Endothelial cell of umbilical vein (primary cell): Measurements from ENCODE around the gene DNAAF2. TPM values are rescaled to one million over a fixed set of nuclear protein-coding genes. Genes with fewer than 3 reads are reported as not detected.

Experiments used
- Bru-seq: library from RNA; stranded (reverse); fragments of 400-500 nt; gene quantifications from one replicate; lab custom pipeline; 2021; lab: Mats Ljungman, UMichigan
- BruChase-seq, 2 experiments: library from RNA; stranded (reverse); fragments of 400-500 nt; gene quantifications; one replicate each; lab custom pipeline; 2021; lab: Mats Ljungman, UMichigan
- BruUV-seq: library from RNA; stranded (reverse); fragments of 400-500 nt; replicated peaks from 2 replicates; lab custom pipeline; 2021; lab: Mats Ljungman, UMichigan
- CTCF ChIA-PET: fragments of 300-600, 350-600 bp; sonication (Branson Sonifier 250); formaldehyde crosslinking; loops from one replicate; lab custom pipeline; 2021; ENCODE audit warnings: antibody characterized with exemption, inconsistent platforms; lab: Charles Lee
- POLR2A ChIA-PET: fragments of 300-600, 350-600 bp; sonication (Branson Sonifier 250); formaldehyde crosslinking; loops from one replicate; lab custom pipeline; 2021; ENCODE audit warnings: antibody characterized with exemption, inconsistent platforms; lab: Charles Lee
- DNase-seq: peaks from one replicate; pipeline ENCODE4 v3.0.0-alpha.2; 2011; ENCODE audit warnings: low read depth, low spot score
- FAIRE-seq: peaks from 2 replicates; lab custom pipeline; 2011; peaks lifted over from hg19 to GRCh38; lab: Jason Lieb, UNC
- H2AFZ ChIP-seq: 2 replicates; pipeline ENCODE4 v1.6.0; 2012; ENCODE audit warnings: low read depth, low read length, control low read depth, inconsistent platforms
- H3K27ac ChIP-seq: 2 replicates; pipeline ENCODE4 v1.5.1; 2011; ENCODE audit warnings: low read depth, mild to moderate bottlenecking, control low read depth, low read length, moderate library complexity; ENCODE audit not compliant: insufficient read depth
- H3K27me3 ChIP-seq, 2 experiments: 2 replicates each; pipeline versions ENCODE4 v1.6.0 to v1.6.1; 2011; ENCODE audit warnings: low read length in 2 of 2, mixed read lengths in 1 of 2; ENCODE audit not compliant: control insufficient read depth in 2 of 2, insufficient read depth in 2 of 2
- H3K36me3 ChIP-seq, 2 experiments: 2 replicates in 1 of 2; 3 replicates in 1 of 2; pipeline ENCODE4 v1.5.1; 2011; ENCODE audit warnings: low read length in 2 of 2, mild to moderate bottlenecking in 1 of 2, moderate library complexity in 1 of 2; ENCODE audit not compliant: control insufficient read depth in 2 of 2, insufficient read depth in 2 of 2; ENCODE audit errors: extremely low read depth in 1 of 2
- H3K4me1 ChIP-seq: 3 replicates; pipeline ENCODE4 v1.5.1; 2011; ENCODE audit warnings: mild to moderate bottlenecking, low read length; ENCODE audit not compliant: control insufficient read depth, insufficient read depth; ENCODE audit errors: extremely low read depth
- H3K4me2 ChIP-seq: 2 replicates; pipeline ENCODE4 v1.6.1; 2011; ENCODE audit warnings: low read length, control low read depth, mixed read lengths; ENCODE audit not compliant: insufficient read depth
- H3K4me3 ChIP-seq, 3 experiments: fragments of 200-600 bp in 1 of 3; sonication (generic), shearing (Covaris generic) in 1 of 3; replicated peaks in 1 of 3; 2 replicates each; pipeline ENCODE4 v1.5.1; 2011 to 2016; ENCODE audit warnings: control low read depth in 3 of 3, low read length in 3 of 3, mild to moderate bottlenecking in 2 of 3, inconsistent platforms in 1 of 3, low read depth in 1 of 3, moderate library complexity in 1 of 3; ENCODE audit not compliant: insufficient read depth in 1 of 3
- H3K79me2 ChIP-seq: 2 replicates; pipeline ENCODE4 v1.6.0; 2012; ENCODE audit warnings: low read length, inconsistent platforms; ENCODE audit not compliant: control insufficient read depth, insufficient read depth
- H3K9ac ChIP-seq: replicated peaks from 2 replicates; pipeline ENCODE3; 2011; ENCODE audit warnings: low read length, control low read depth; ENCODE audit not compliant: insufficient read depth; ENCODE audit errors: extremely low read depth
- H3K9me1 ChIP-seq: replicated peaks from 3 replicates; pipeline ENCODE4 v1.6.0; 2011; ENCODE audit warnings: mild to moderate bottlenecking, low read length; ENCODE audit not compliant: control insufficient read depth, insufficient read depth; ENCODE audit errors: extremely low read depth
- H3K9me3 ChIP-seq: replicated peaks from 2 replicates; pipeline ENCODE4 v1.5.1; 2012; ENCODE audit warnings: low read length, inconsistent platforms; ENCODE audit not compliant: control insufficient read depth, insufficient read depth
- H4K20me1 ChIP-seq: replicated peaks from 2 replicates; pipeline ENCODE3; 2011; ENCODE audit warnings: mild to moderate bottlenecking, low read length; ENCODE audit not compliant: control insufficient read depth, insufficient read depth; ENCODE audit errors: extremely low read depth
- EZH2 ChIP-seq: IDR thresholded peaks from 2 replicates; pipeline ENCODE4 v1.6.1; 2012; ENCODE audit warnings: borderline replicate concordance, low read depth, mild to moderate bottlenecking, moderate library complexity, low read length, inconsistent platforms; ENCODE audit not compliant: severe bottlenecking
- GATA2 ChIP-seq: IDR thresholded peaks from 2 replicates; pipeline ENCODE4 v1.7.0; 2011; ENCODE audit warnings: low read depth, mild to moderate bottlenecking, moderate library complexity, mixed read lengths, low read length; ENCODE audit not compliant: insufficient read length, insufficient read depth
- JUN ChIP-seq: IDR thresholded peaks from 2 replicates; pipeline ENCODE4 v1.6.1; 2011; ENCODE audit warnings: borderline replicate concordance, low read depth; ENCODE audit not compliant: insufficient read length, insufficient read depth
- MYC ChIP-seq: IDR thresholded peaks from one replicate; pipeline ENCODE4 v1.6.1; 2011; ENCODE audit warnings: mild to moderate bottlenecking, low read depth, low read length
- POLR2A ChIP-seq: IDR thresholded peaks from 2 replicates; pipeline ENCODE4 v1.6.1; 2012; ENCODE audit warnings: low read depth, mild to moderate bottlenecking, control low read depth, low read length
- POLR2AphosphoS5 ChIP-seq: IDR thresholded peaks from 2 replicates; pipeline ENCODE4 v1.6.1; 2012; ENCODE audit warnings: low read depth, mild to moderate bottlenecking, control low read depth, low read length, moderate library complexity; ENCODE audit not compliant: insufficient read depth
- dilution Hi-C: fragments of 300-500 bp; cut with MboI; formaldehyde crosslinking; loops from one replicate; pipeline ENCODE4 v1.15.0; 2019; ENCODE audit warnings: low sequenced_read_pairs; ENCODE audit not compliant: extremely low pct_ligation_motif_present
- intact Hi-C: fragments of 100-400 bp; cut with micrococcal nuclease; formaldehyde crosslinking; loops from one replicate; pipeline ENCODE4 v1.10.0; 2022
- long read RNA-seq: library from polyadenylated mRNA; stranded (forward); transcript quantifications from one replicate; pipeline ENCODE4 v2.0.0, GENCODE V29; 2021
- polyA minus RNA-seq, 3 experiments: library from RNA; depleted of rRNA, polyadenylated mRNA; stranded (reverse); fragments of >200 nt; gene quantifications; 1 replicate in 1 of 3; 2 replicates in 2 of 3; pipeline ENCODE4 v1.2.3, GENCODE V29; 2011
- polyA plus RNA-seq, 4 experiments: library from polyadenylated mRNA; depleted of rRNA in 3 of 4; stranded (reverse) in 3 of 4; unstranded in 1 of 4; fragments of >200 nt; gene quantifications; 2 replicates each; pipeline versions ENCODE4 v1.2.1 to v1.2.3, GENCODE V29; 2011 to 2012; ENCODE audit warnings: missing spikeins in 1 of 4
- total RNA-seq: library from RNA; stranded (reverse); gene quantifications from 2 replicates; pipeline ENCODE4 v1.2.3, GENCODE V29; 2021
- TF ChIP-seq, protein P1 (sequence below), 2 donors: IDR thresholded peaks; 1 replicate in 1 of 2; 2 replicates in 1 of 2; pipeline ENCODE4 v1.5.1; 2011; ENCODE audit warnings: low read length in 2 of 2, mild to moderate bottlenecking in 2 of 2, moderate library complexity in 2 of 2, control low read depth in 1 of 2, inconsistent platforms in 1 of 2, low read depth in 1 of 2; ENCODE audit not compliant: insufficient read depth in 1 of 2; ENCODE audit errors: extremely low read depth in 1 of 2

Gene DNAAF2, protein sequence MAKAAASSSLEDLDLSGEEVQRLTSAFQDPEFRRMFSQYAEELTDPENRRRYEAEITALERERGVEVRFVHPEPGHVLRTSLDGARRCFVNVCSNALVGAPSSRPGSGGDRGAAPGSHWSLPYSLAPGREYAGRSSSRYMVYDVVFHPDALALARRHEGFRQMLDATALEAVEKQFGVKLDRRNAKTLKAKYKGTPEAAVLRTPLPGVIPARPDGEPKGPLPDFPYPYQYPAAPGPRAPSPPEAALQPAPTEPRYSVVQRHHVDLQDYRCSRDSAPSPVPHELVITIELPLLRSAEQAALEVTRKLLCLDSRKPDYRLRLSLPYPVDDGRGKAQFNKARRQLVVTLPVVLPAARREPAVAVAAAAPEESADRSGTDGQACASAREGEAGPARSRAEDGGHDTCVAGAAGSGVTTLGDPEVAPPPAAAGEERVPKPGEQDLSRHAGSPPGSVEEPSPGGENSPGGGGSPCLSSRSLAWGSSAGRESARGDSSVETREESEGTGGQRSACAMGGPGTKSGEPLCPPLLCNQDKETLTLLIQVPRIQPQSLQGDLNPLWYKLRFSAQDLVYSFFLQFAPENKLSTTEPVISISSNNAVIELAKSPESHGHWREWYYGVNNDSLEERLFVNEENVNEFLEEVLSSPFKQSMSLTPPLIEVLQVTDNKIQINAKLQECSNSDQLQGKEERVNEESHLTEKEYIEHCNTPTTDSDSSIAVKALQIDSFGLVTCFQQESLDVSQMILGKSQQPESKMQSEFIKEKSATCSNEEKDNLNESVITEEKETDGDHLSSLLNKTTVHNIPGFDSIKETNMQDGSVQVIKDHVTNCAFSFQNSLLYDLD
- total RNA-seq (5.7 and 6.4 TPM in 2 replicates), polyA plus RNA-seq (3.0 and 3.1 TPM in 2 replicates), polyA minus RNA-seq (1.2 and 1.5 TPM in 2 replicates), Bru-seq, nascent RNA (percentile 62 among the genes with signal in this experiment), BruChase-seq, experiment 1, labeled RNA remaining after a 6-hour chase (percentile 58 among the genes with signal in this experiment), BruChase-seq, experiment 2, labeled RNA remaining after a 2-hour chase (percentile 77 among the genes with signal in this experiment)
- polyA plus RNA-seq (2011; cell fraction: cytosol; rRNA removed) = 4.5 and 4.9 TPM in 2 replicates
- 2.0 and 2.4 TPM in 2 replicates for polyA plus RNA-seq (2011; cell fraction: nucleus; rRNA removed)
- 4.1 and 5.4 TPM in 2 replicates for polyA plus RNA-seq (2012)
- polyA minus RNA-seq (2011; cell fraction: cytosol; rRNA and poly(A)+ RNA removed) = 5.4 TPM
- polyA minus RNA-seq (2011; cell fraction: nucleus; rRNA and poly(A)+ RNA removed) = 1.2 and 3.5 TPM in 2 replicates
- long read RNA-seq, transcript DNAAF2-202 (2 exons, 2,819 nt) = minor isoform, 21 of 79 reads
- long read RNA-seq, transcript DNAAF2-201 (3 exons, 2,963 nt) = major isoform, 40 of 79 reads
- long read RNA-seq, partial matches to known transcripts = 0 of 79 reads
- long read RNA-seq, other reads (novel, unspliced or antisense) = 18 of 79 reads

DNA sequence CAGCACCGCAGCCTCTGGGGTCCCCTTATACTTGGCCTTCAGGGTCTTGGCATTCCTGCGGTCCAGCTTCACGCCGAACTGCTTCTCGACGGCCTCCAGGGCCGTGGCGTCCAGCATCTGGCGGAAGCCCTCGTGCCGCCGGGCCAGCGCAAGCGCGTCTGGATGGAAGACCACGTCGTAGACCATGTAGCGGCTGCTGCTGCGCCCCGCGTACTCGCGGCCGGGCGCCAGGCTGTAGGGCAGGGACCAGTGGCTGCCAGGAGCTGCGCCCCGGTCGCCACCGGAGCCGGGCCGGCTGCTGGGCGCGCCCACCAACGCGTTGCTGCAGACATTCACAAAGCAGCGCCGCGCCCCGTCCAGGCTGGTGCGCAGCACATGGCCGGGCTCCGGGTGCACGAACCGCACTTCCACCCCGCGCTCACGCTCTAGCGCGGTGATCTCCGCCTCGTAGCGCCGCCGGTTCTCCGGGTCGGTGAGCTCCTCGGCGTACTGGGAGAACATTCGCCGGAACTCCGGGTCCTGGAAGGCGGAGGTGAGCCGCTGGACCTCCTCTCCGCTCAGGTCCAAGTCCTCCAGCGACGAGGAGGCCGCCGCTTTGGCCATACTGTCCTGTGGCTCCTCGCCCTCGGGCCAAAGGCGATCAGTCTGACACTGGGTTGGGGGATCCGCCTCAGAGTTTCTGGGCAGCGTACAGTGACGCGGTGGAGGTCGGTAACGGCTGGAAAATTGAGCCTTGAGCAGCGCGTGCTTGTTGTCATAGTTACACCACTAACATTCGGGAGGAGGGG is at the start of gene DNAAF2:
Gene DNAAF2, minus strand, starts transcription at position 698 of the 788 bp plus-strand sequence. Its CDS starts 95 bp downstream, at position 603.
- FAIRE-seq = peak; percentile 8
- ChIA-PET CTCF (interaction anchor here (0.6 to 3.7 kb wide), 23 partner anchors 8 to 232 kb away, joined by 3 to 80 read pairs (median 6); partner anchors contain the start of genes KLHDC2, LRR1, MGAT2 and NEMF), POLR2A (interaction anchor here (1.0 to 1.8 kb wide), 3 partner anchors 10 to 133 kb away, joined by 8 to 12 read pairs (median 12); partner anchors contain the start of genes KLHDC2, MGAT2 and RPL36AL)
- H3K9ac ChIP-seq = peak within 1 kb of the TSS; percentile 88
- H3K9me1 ChIP-seq = no peaks in the 10 kb centered on the region
- peak within 1 kb of the TSS; percentile 90 for H3K27ac ChIP-seq
- H3K27me3 ChIP-seq = no peaks in the 10 kb centered on the region
- TSS peak; percentile 6 for BruUV-seq
- peaks cover 71% of the 10 kb centered on the region for H3K79me2 ChIP-seq
- DNase-seq = peak; percentile 80
- dilution Hi-C loops (no loop called here), intact Hi-C loops (loop anchor here (1.0 to 5.0 kb wide), 7 partner anchors 14 to 218 kb away; partner anchors contain the start of genes KLHDC1, KLHDC2, MGAT2 and NEMF)
- H3K4me3 ChIP-seq = peak within 1 kb of the TSS; percentile 5 to 98 (median 79)
- peaks cover 16% of the 10 kb centered on the region for H3K4me1 ChIP-seq
- peaks cover 0 to 8% of the 10 kb centered on the region in 2 experiments for H3K36me3 ChIP-seq
- H2AFZ ChIP-seq = peak within 1 kb of the TSS; percentile 53
- H3K4me2 ChIP-seq = peak within 1 kb of the TSS; percentile 97
- no peak for TF ChIP-seq MYC
- TF ChIP-seq, protein P1, sequence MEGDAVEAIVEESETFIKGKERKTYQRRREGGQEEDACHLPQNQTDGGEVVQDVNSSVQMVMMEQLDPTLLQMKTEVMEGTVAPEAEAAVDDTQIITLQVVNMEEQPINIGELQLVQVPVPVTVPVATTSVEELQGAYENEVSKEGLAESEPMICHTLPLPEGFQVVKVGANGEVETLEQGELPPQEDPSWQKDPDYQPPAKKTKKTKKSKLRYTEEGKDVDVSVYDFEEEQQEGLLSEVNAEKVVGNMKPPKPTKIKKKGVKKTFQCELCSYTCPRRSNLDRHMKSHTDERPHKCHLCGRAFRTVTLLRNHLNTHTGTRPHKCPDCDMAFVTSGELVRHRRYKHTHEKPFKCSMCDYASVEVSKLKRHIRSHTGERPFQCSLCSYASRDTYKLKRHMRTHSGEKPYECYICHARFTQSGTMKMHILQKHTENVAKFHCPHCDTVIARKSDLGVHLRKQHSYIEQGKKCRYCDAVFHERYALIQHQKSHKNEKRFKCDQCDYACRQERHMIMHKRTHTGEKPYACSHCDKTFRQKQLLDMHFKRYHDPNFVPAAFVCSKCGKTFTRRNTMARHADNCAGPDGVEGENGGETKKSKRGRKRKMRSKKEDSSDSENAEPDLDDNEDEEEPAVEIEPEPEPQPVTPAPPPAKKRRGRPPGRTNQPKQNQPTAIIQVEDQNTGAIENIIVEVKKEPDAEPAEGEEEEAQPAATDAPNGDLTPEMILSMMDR (IDR thresholded peaks at IDR 0.05; ENCODE audit: extremely low read depth in 1 of 2, insufficient read depth in 1 of 2, low read depth in 1 of 2, low read length in 2 of 2) = no peak
- peak; percentile 52 for TF ChIP-seq POLR2A
- TF ChIP-seq JUN = no peak
- TF ChIP-seq POLR2AphosphoS5 = no peak
- TF ChIP-seq GATA2 = no peak
- TF ChIP-seq EZH2 = no peak
- no peaks in the 10 kb centered on the region for H3K9me3 ChIP-seq
- peaks cover 2% of the 10 kb centered on the region for H4K20me1 ChIP-seq
